Effector CD8-positive, alpha-beta T cell (primary cell): ENCODE data around the gene ADSL.
A peak's percentile ranks its signal among the peaks of the same experiment; 100 is the strongest.
"Not testable (repeated sequence)": the region's sequence is repeated elsewhere in the genome, so short reads cannot be mapped to it uniquely, and the experiment has no call there.

ENCODE experiments used
- DNase-seq: peaks from one replicate; lab custom pipeline; 2025; lab: John Stamatoyannopoulos, UW

Gene ADSL

DNA sequence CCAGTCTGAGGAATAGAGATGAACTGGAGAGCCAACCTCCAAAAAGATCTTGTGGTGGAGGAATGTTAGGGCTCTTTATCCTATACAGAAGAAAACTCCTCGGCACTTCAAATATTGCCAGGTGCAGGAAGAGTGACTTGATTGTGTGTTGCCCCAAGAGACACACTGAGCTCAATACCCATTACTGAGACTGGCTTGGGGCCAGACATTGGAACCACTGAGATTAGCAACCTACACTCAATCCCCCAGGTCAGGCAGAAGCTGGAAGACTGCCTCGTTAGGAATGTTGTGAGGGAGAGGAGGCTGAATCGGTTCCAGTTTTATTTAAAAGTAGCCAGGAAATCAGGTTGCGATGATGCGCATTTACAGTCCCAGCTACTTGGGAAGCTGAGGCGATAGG lies 21.7 kb downstream of the ADSL start:
- no peak for DNase-seq

DNA sequence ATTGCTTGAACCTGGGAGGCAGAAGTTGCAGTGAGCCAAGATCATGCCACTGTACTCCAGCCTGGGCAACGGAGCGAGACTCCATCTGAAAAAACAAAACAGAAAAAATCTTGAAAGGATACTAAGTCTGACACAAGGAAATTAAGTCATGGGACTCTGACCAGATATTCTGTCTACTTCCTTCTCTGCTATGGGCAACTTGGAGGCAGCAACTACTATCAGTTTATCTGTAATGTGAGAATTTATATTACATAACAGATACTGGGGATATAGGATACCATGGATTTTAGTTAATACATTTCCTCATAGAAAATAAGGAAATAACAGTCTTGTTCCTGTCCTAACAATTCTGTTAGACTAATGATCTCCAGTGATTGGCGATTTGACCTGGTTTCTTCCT lies 22.5 kb downstream of the ADSL start:
- DNase-seq: no peak

DNA sequence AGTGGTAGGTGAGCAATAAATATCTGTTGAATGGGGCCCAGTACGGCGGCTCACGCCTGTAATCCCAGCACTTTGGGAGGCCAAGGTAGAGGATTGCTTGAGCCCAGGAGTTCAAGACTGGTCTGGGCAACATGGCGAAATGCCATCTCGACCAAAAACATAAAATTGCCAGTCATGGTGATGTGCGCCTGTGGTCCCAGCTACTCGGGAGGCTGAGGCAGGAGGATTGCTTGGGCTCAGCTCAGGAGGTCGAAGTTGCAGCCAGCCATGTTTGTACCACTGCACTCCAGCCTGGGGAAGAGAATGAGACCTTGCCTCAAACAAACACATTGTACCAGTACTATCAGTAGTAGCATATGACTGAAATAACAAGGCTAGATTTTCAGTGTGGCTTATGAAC lies 28.3 kb downstream of the ADSL start:
- no peak for DNase-seq

DNA sequence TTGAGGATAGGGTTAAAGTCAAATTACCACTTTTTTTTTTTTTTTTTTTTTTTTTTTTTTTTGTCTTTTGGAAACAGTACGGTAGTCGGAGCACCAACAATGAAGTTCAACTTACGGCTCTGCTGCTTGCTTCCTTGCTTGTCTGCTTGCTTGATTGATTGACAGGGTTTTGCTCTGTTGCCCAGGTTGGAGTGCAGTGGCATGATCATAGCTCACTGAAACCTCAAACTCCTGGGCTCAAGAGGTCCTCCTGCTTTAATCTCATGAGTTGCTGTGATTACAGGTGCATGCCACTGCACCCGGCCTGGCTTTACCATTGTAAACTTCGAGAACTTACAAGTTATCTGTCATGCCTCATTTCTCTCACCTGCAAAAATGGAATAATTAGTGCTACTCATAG lies 29.8 kb downstream of the ADSL start:
- no peak for DNase-seq

DNA sequence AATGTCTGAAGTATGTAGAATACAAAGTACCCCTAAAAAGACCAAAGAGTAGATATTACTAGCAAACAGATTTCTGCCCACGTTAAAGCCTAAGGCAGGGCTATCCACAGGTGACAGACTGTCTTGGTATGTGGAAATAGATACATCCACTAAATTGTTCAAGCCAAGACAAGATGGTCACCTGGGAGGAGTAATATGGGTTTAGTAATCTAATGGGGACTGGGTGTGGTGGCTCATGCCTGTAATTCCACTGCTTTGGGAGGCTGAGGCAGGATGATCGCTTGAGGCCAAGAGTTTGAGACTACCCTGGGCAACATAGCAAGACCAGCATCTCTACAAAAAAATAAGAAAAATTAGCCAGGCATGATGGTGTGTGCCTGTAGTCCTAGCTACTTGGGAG lies 31.6 kb downstream of the ADSL start:
- DNase-seq: no peak

DNA sequence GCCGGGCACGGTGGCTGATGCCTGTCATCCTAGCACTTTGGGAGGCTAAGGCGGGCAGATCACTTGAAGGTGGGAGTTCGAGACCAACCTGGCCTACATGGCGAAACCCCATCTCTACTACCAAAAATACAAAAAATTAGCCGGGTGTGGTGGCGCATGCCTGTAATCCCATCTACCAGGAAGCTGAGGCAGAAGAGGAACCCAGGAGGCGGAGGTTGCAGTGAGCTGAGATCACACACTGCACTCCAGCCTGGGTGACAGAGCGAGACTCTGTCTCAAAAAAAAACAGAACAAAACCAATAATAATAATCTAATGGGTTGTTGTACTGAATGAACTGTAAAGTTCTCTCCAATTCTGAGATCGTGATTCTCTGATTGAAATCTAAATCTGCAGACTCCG lies 32.1 kb downstream of the ADSL start:
- not testable (repeated sequence) for DNase-seq

DNA sequence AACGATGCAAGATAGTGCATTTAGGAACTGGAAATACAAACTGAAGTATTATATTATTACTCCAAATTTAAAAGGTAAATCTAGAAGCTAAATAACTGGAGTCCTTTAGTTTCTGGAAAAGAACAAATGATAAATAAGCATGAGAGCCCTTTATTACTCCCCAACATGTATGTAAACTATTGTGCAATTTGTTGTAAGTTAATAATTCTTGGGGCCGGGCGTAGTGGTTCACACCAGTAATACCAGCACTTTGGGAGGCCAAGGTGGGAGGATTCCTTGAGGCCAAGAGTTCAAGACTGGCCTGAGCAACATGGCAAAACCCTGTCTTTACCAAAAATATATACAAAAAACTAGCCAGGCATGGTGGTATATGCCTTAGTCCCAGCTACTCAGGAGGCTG lies 35.2 kb downstream of the ADSL start:
- DNase-seq: no peak

DNA sequence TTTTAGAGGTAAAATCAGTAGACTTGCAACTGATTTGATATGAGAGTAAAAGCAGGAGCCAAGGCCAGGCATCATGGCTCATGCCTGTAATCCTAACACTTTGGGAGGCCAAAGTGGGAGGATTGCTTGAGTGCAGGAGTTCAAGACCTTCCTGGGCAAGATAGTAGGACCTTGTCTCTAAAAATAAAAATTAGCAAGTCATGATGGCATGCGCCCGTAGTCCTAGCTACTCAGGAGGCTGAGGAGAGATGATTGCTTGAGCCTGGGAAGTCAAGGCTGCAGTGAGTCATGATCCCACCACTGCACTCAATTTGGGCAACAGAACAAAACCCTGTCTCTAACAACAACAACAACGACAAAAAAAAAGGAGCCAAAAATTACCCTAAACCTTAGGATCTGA lies 37.6 kb downstream of the ADSL start:
- no peak for DNase-seq

DNA sequence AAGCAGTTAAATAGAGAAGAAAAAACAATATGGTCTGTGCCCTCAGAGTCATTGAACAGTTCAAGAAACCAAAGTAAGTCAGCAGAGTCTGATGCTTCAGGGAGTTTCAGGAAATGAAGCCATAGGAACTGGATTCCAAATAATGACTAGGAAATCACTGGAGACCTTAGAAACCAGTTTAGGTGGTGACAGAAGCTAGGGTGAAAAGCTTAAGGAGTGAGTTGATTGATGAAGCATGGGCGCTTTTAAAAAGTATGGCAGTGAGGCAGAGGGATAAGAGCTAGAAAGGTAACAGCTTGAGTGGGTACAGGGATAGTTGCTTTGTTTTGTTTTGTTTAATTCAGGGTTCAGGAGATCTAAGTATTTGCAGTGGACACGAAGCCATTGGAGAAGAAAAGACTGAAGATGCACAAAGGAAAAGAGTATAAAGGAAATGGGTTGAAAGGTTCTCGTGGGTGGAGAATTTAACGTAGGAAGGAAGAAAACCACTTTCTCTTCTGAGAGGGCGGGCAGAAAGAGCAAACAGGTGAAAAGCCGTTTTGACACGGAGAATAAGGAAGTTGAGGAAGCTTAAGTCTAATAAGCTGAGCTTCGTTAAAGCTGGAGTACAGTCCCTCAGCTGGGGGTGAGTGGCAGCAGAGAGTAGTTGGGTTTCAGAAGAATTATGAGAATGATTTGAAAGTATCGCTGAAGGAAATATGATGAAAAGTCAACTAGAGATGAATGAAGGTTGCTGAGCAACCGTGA lies 38.9 kb downstream of the ADSL start:
- DNase-seq: no peak

DNA sequence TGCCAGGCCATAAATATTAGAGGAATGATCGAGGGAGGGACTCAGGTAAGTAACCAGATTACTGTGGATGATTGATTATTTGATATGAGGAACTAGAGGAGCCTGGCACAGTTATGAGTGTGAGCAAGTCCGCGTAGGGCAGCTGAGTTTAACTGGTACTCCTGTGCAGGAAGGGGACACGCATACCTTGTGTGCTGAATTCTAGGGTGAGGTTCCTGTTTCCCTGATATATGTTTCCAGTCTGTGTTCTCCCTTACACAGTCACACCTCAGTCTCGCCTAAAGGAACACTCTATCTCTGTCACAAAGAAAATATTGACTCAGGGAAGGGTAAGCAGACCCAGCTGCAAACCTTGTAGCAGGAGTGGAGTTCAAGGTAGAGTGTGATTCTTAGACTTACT lies 41.4 kb downstream of the ADSL start:
- no peak for DNase-seq

DNA sequence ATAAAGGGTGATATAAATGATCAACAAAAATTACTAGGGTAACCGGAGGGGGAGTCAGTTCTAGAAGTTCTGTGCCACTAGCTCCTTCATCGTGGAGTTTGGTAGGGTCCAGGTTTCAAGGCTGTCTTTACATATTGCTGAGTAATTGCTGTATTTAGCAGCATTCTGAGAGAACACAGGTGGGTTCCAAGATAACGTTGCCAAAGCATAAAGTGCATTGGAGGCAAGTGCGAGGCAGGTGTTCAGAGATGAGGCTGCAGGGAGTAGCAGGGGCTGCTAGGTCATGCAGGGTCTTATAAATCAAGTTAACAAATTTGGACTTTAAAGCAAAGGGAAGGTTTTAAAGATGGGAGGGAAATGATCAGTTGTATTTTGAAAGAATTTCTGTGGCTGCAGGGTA lies 41.9 kb downstream of the ADSL start:
- no peak for DNase-seq

DNA sequence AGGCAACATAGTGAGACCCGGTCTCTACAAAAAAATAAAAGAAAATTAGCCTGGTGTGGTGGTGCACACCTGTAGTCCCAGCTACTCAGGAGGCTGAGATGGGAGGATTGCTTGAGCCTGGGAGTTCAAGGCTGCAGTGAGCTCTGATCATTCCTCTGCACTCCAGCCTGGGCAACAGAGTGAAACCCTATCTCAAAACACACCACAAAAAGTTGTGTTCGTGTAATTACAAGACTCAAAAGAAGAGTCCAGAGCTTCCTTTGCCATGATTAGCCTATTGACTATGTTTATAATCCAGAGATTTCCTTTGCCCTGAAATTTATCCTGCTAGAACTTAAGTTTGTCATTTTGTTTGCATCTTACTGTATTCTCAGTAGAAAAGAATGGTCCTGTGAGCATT lies 45.1 kb downstream of the ADSL start:
- DNase-seq: no peak

DNA sequence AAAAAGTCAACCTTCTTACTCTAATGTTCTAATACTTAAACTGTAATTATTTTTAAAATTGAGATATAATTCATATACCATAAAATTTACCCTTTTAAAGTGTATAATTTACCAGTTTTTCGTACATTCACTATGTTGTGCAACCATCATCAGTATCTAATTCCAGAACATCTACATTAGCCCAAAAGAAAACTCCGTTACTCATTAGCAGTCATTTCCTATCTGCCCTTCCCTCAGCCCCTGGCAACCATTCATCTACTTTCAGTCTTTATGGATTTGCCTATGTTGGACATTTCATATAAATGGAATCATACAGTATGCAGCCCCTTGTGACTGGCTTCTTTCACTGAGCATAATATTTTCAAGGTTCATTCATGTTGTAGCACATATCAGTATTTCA lies 46.3 kb downstream of the ADSL start:
- DNase-seq: no peak

DNA sequence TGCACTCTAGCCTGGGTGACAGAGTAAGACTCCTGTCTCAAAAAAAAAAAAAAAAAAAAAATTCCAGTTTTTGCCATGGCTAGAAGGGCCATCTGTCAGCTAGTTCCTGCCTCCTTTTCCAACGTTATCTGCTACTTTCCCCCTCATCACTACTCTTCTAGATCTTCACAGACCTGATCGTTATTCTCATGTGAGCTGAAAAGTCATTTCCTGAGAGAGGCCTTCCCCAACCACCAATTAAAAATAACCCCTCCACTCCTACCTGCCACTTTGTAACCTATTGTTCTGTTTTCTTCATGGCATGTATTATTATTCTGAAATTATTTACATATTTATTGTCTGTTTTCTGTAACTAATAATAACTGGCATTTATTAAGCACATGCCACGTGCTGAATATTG lies 48.3 kb downstream of the ADSL start:
- no peak for DNase-seq

DNA sequence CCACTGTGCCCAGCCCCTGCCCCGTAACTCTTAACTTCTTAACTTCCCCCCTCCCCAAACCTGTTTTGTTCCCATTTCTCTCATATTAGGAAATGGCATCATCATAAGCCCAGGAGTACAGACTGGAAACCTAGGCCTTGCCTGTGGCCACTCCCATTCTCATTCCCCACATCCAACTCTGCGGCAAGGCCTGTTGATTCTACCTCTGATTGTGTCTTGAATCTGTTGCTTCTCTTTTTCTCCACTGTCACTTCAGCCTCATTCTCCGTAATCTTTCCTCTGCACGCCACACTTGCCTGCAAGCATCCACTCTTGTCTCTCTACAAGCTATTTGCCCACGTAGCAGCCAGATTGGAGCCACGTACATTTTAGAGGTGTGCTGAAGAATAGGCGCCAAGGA lies 49.3 kb downstream of the ADSL start:
- no peak for DNase-seq

DNA sequence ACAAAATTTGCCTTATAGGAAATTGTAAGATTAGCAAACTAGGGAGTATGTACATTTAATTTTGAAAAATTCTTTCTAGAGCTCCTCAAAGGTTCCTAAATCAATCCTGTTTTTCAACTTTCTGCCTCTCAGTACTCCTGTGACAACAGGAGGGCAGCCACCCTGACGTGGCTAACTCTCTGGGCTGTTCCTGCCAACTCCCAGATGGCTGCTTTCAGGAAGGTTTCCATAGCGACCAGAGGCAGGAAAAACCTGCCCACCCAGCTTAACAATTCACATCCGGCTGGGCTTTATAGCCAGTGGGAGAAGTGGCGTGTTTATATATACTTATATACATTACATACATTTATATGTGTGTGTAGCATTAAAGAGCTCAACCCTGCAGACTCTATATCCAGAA lies 50.6 kb downstream of the ADSL start:
- DNase-seq: no peak

DNA sequence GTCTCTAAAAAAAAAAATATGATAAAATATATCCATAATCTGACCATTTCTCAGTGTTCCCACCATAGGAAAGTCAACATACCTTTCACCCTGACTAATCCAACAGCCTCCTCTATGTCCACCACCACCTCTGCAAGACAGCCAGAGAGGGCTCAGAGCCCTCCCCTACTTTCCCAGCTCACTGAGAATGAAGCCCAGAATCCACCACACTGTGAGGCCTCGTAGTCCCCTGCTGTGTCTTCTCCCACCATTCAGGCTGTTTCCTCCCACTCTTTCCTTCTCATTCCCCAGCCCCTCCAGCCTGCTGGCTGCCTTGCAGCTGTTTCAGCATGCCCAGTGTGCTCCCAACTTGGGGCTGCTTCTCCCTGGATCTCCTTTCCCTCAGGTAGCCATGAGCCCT lies 51.1 kb downstream of the ADSL start:
- no peak for DNase-seq

DNA sequence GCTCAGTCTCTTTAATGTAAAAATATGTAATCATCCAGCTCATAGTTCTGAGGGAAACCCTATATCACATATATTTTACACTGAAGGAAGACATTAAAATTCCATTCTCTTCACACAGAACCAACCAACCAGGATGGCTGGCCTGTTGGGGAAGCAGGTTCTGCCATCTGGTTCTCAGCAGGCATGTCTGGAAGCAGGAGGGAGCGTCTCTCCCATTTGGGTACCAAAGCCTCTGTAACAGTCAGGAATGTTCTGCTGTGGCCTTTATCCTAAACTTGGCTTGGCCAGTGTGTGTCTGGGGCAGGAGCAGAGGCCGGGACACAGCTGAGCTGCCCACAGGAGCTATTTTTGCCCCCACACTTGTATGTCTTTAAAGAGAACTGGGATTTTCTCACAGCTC lies 53.3 kb downstream of the ADSL start:
- DNase-seq: no peak

DNA sequence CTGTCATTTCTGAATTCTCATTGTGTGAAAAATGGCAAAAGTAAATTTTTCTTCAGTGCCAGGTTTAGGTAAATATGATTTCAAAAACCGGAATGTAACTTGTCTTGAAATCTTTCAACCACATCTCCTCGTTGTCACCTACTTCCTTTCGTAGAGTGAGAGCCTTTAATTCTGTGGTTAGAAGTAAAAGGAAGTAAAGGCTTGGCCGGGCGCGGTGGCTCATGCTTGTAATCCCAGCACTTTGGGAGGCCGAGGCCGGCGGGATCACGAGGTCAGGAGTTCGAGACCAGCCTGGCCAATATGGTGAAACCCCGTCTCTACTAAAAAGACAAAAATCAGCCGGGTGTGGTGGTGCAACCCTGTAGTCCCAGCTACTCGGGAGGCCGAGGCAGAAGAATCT lies 53.9 kb downstream of the ADSL start:
- DNase-seq: peak; percentile 16

DNA sequence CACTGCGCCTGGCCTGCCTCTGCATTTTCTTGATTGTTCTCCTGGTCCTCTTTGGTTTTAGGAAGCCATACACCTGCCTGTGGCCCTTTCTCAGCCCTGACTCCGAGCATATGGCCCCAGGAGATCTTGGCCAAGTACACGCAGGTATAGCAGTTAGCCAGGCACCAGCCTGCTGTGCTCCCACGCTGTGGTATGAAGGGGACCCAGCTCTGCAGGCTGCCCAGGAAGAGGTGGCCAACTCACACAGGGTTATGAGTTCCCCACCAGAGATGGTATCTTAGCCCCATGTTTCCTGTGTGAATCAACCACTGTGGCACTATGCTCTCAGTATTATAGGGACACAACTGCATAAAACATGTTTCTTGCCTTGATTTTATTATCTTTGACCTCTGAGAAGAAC lies 55.2 kb downstream of the ADSL start:
- peak; percentile 17 for DNase-seq

DNA sequence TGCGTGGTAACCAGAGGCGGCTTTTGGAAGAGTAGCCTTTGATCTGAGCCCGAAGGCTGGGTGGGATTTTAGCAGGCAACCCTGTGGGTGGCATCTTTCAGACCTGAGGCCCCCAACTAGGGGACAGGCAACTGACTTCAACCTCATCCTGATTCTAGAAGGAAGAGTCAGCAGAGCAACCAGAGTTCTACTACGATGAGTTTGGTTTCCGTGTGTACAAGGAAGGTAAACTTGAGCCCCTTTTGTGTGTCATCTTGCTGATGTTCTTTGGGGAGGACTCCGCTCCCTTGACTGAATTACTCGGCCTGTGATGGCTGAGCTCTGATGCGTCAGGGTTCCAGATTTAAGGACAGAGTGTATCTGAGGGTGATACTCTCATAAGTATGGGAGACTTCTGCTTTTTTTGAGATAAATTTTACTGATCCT lies 55.7 kb downstream of the ADSL start:
- no peak for DNase-seq

DNA sequence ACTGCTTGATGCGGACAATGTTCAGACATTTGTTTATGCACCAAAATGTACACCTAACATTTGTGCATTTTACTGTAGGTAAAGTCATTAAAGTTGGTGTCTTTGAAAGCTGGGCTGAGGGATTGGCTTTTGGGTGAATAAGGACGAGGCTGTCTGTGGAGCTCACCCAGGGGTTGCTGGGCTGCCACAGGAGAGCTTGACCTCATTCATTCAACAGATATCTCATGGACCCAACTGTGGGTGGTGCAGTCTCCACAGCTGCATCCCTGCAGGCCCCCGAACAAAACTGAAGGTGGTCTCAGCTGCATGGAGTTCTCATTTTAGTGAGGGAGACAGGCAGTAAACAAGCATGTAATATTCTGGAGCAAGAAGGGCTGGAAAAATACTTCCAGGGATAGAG lies 56.8 kb downstream of the ADSL start:
- no peak for DNase-seq

DNA sequence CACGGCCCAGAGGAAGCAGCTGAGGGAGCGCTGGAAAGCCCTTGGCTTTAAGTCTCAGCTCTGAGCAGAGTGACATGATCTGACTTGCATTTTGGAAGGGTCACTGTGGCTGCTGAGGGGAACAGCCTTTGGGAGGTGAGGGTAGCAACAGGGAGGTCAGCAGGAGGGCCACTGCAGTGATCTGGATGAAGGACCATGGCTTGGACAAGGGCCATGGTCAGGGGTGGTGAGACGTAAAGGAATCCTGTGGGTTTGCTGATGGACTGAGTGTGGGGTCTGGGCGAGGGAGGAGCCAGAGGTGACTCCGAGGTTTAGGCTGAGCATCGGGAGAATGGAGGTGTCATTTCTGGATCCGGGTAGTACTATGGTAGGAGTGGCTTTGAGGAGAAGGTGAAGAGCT lies 57.4 kb downstream of the ADSL start:
- DNase-seq: no peak
